Mammary epithelial cell (primary cell): ENCODE data around the gene DAGLA.
"Not testable (repeated sequence)": the region's sequence is repeated elsewhere in the genome, so short reads cannot be mapped to it uniquely, and the experiment has no call there.

ENCODE experiments used
- CTCF ChIP-seq, 2 donors: IDR thresholded peaks in 1 of 2; conservative IDR thresholded peaks in 1 of 2; 2 replicates each; pipeline ENCODE4 v1.5.1; 2011 to 2012; ENCODE audit warnings: inconsistent platforms in 2 of 2, low read length in 2 of 2, mild to moderate bottlenecking in 2 of 2, control low read depth in 1 of 2, low read depth in 1 of 2; ENCODE audit not compliant: insufficient read depth in 1 of 2; ENCODE audit errors: extremely low read depth in 1 of 2
- EZH2 ChIP-seq: IDR thresholded peaks from 2 replicates; pipeline ENCODE4 v1.6.1; 2012; ENCODE audit warnings: low read length, inconsistent platforms, borderline replicate concordance

- TF ChIP-seq CTCF (conservative IDR thresholded peaks at IDR 0.05 in 1 of 2, IDR thresholded peaks at IDR 0.05 in 1 of 2; ENCODE audit: extremely low read depth in 1 of 2, insufficient read depth in 1 of 2, low read depth in 1 of 2, low read length in 2 of 2); EZH2: not testable (repeated sequence)
Measured at GRCh38 chr11:61673946-61674467, 6.2 kb upstream of the DAGLA start.
